HG02938 (cell line): Measurements from ENCODE around the gene ZNF341.

Experiments used
- ATAC-seq: cut with Tn5 transposase; IDR thresholded peaks from one replicate; pipeline ENCODE4 v1.9.1; 2021; ENCODE audit warnings: mild to moderate bottlenecking, moderate library complexity; ENCODE audit not compliant: unreplicated experiment

ZNF341 gene

DNA sequence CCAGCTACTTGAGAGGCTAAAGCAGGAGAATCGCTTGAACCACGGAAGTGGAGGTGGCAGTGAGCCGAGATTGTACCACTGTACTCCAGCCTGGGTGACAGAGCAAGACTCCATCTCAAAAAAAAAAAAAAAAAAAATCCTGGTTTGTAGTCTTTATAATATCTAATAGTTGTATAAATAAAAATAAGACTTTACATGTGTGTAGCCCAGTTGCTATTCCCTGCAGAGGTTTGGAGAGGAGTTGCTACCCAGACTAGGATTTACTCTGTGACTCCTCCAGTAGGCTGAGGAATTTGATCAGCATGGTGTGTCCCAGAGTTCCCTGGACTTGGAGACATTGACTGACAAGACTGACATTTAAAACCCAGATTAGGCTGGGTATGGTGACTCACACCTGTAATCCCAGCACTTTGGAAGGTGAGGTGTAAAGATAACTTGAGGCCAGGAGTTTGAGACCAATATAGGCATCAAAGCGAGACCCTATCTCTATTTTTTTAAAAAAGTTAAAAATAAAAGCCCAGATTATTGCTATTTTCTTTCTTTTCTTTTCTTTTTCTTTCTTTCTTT, 89.6 kb downstream of the ZNF341 start:
- no peak for ATAC-seq

DNA sequence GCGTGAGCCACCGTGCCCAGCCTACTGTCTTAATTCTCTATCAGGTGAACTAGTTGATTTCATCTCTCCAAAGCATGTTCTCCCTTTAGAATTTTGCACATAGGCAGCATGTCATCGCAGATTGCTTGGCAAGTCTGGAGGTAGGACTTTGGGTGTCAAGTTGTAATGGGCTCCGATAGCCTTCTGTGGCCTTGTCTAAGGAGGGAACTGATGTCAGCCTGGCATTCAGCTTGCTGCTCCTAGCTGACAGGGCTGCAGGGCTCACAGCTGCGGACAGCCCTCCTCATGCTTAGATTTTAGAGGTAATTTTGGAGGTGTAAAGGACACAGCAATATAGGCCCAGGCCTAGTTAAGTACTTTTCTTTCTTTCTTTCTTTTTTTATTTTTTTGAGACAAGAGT, 90.6 kb downstream of the ZNF341 start:
- no peak for ATAC-seq

- no peak for ATAC-seq
Measured at GRCh38 chr20:33822991-33823390, 91.2 kb downstream of the ZNF341 start.

- no peak for ATAC-seq
Measured at GRCh38 chr20:33824852-33825251, 93.1 kb downstream of the ZNF341 start.

DNA sequence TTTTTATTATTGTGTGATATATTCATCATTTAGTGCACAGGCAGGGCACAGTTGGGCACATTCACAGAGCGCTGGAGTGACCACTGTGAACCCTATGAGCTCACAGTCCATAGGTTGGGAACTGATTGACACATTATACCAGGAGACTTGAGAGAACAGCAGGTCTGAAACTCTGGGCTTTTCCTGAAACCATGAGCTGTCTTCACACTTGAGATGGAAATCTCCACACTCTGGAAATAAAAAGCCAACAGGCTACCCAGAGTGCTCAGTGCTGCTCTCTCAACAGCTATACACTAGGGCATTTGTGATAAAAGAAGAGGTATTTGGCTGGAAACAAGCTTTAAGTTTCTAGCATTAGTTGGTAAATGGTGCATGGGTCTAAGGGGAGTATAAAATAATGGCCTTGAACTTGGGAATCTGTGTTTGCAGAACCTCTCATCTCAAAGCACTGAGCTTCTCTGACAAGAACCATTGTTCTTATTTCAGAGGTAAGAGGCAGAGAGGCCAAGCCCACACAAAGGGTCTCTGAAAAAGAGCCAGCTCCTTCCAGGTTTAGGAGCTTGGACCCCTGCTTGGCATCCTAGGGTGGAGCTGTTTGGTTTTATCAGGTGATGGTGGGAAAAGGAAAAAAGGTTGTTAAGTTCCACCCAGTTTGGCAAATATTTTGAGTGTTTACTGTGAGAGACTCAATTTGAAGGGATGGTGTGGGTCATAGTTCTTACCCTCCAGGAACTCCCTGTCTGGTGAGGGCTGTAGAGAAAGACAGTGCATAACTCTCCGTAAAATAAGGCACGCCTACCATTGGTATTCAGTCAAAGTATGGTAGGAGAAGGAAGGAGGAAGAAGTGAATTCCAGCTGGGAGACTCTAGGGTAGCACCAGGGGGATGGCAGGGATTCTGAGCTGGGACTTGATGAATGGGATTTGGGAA, 93.8 kb downstream of the ZNF341 start:
- ATAC-seq, result no peak

DNA sequence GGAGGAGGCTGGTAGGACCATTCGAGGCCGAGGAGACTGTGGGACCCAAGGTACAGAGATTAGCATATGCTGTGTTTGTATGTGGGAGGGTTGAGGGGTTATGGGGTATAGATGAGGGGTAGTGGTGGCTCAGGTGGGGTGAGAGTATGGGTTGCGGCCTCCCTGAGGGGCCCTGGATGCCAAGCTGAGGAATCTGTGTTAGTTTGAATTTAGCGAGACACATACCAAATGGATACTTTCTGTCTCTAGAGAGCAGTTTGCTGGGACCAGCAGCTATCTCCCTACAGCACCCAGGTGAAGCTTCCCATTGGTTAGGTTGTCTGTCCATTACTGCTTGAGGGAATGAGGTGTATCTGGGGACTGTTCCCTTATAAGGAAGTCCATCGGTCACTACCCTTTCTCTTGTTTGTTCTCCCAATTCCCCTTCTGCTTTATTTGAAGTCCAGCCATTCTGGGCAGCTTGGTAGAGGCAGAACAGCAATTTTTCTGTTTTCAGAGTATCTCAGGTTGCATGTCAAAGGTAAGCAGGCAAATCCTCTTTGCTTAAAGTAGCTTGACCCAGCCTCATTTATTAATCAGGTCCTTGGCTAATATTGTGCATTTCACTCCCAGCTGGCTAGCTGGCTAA, 94.6 kb downstream of the ZNF341 start:
- ATAC-seq, result no peak

DNA sequence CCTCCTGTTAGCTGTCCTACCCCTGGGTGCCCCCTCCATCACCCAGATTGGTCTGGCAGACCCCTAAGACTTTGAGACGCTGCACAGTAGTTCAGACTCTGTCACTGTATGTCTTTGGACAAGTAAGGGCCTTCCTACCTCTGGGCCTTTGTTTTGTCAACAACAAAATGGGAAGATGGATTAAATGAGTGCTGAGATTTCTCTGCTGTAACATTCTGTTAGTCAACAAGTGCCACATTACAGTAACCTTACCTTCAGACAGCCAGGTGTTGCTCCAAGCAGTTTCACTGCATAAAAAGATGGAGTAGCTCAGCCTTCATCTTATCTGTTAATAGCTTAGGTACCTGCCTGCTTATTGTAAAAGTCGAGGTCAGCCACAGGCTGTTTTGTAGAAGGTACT, 95.3 kb downstream of the ZNF341 start:
- ATAC-seq, result no peak

DNA sequence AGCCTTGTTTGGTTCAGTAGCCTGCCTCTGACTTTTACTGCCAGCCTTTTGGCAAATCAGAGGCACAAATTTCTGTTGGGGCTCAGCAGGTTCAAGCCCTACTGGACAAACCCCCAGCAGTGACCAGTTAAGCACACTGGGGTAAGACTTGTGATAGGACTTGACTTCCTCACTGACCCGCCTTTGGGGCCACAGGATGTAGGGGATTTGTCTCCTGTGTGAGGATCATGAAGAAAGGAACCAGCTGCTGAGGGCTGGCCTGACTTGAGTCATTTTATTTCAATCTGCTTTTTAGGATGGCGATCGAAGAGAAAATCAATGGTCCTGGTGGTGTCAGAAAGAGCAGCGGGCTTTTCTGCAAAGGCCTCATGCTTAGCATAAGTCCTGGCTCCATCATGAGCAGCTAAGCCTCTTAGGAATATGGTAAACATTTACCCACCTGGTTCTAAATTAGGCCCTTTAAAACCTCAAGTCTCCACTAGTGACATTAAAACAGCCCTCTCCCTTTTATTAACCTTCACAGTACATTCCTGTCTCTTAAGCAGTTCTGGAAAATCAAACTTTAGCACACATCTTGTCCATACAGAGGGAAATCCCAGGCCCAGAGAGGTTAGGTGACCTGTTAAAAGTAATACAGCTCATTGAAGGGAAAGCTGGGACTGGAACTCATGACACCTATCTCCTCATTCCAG, 96.0 kb downstream of the ZNF341 start:
- ATAC-seq, result no peak

DNA sequence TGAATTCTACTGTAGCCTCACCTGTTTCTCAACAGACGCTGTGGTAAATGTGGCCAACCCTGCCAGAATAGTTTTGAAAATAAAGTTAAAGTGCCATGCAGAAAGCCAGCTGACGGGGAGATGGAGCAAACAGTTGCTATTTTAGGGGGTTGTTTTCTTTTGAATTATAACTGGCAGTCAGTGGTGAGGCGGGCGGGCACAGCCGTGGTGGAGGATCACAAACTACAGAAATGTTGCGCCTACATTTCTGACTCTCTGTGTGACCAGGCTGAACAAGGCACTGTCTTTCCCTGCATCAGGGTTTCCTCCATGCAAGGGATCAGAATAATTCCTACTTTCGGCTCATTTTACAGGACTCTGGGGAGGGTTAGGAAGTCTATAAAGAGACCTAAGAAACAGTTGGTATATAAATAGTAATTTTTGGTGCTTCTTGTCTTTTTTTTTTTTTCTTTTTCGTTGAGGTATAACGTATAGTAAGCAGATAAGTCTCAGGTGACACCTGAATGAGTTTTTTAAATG, 96.6 kb downstream of the ZNF341 start:
- no peak for ATAC-seq

- no peak for ATAC-seq
Measured at GRCh38 chr20:33828967-33829560, 97.3 kb downstream of the ZNF341 start.

- ATAC-seq, result no peak
Measured at GRCh38 chr20:33829636-33830035, 97.8 kb downstream of the ZNF341 start.

- no peak for ATAC-seq
Measured at GRCh38 chr20:33830371-33830770, 98.6 kb downstream of the ZNF341 start.

DNA sequence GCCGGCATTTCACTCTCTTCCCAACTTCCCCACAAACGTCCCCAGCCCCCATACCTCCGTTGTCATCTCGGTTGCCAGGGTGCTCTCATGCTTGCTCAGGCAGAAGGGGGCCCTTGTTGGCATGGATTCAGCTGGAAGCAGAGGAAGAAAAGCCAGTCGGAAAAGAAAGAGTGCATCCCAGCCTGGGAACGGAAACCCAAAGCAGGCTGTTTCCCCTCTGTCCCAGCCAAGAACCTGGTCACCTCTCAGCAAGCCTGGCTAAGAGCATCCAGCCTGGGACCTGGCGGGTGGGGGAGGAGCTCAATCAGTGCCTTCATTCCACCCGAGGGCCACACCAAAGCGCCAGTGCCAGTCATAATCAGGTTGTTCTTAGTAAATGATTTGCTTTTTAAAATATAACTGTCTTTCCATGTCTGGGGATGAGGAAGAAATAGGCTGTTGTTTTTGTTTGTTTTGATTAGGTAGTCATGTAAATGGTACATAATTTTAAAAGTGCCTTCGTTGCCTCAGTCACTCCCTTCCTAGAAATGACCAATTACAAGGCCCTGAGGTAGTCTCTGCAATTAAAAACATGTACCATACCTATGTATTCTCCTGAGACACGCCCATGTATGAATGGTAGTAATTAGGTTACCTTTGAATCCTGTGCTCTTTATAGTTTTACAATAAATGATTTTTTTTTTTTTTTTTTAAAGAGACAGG, 100.5 kb downstream of the ZNF341 start:
- no peak for ATAC-seq

DNA sequence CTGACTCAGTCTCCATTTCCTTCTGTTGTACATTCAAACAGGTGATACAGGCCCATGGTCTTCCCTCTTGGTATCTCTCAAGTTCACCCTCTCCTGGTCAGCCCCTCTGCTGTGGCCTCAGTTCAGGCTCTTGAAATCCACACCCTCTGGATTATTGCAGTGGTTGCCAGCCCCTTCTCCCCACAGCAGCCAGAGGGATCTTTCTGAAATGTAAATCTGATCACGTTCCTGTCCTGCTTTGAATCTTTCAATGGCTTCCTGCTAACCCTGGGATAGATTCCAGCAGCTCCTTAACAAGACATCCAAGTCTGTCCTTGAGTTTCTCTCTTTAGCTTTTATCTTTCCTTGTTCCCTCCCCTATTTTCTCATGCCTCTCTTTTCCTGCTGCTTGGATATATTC, 101.5 kb downstream of the ZNF341 start:
- no peak for ATAC-seq

DNA sequence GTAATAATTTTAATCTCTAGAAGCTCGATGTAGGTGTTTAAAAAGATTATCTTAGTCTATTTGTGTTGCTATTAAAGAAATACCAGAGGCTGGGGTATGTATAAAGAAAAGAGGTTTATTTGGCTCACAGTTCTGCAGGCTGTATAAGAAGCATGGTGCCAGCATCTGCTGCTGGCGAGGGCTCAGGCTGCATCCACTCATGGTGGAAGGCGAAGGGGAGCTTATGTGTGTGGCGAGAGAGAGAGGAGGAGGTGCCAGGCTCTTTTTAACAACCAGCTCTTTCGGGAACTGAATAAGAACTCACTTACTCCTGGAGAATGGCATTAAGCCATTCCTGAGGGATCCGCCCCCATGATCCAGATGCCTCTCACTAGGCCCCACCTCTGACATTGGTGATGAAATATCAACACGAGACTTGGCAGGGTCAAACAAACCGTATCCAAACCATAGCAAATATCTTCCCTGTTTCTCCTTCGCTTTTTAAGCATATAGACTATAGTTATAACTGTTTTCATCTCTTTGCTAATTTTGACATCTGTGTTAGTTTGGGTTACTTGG, 103.9 kb downstream of the ZNF341 start:
- ATAC-seq, result no peak

GRCh38 chr20:33836277-33836676, 104.5 kb downstream of the ZNF341 start:
- ATAC-seq, result no peak

DNA sequence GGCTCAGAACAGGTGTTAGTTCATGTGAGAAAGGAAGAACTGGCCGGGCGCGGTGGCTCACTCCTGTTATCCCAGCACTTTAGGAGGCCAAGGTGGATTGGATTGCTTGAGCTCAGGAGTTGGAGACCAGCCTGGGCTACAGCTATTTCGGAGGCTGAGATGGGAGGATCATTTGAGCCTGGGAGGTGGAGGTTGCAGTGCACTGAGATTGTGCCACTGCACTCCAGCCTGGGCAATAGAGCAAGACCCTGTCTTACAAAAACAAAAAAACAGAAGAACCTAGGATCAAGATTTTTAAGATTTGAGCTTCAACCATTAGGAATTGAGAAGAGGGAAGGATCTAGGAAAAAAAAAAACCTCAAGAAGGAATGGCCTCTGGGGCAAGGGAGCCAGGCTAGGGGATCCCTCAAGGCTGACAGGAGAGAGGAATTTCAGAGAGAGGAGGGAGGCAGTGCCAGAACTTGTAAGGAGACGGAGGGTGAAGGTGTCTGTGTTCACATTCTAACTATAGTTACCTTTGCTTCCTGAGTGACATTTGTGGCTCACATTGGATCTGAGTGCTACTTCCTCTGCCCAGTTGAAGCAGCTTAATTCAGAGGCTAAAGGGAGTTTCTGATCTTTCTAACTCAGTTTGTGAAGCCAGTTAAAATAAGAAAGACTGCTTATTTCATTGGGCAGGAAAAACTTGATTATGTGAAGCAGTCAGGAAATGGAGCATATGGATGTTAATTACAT, 105.5 kb downstream of the ZNF341 start:
- ATAC-seq, result no peak

- no peak for ATAC-seq
Measured at GRCh38 chr20:33838035-33838864, 106.5 kb downstream of the ZNF341 start.
